Measurements from ENCODE around the gene B3GNT3.

Gene B3GNT3, protein sequence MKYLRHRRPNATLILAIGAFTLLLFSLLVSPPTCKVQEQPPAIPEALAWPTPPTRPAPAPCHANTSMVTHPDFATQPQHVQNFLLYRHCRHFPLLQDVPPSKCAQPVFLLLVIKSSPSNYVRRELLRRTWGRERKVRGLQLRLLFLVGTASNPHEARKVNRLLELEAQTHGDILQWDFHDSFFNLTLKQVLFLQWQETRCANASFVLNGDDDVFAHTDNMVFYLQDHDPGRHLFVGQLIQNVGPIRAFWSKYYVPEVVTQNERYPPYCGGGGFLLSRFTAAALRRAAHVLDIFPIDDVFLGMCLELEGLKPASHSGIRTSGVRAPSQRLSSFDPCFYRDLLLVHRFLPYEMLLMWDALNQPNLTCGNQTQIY

DNA sequence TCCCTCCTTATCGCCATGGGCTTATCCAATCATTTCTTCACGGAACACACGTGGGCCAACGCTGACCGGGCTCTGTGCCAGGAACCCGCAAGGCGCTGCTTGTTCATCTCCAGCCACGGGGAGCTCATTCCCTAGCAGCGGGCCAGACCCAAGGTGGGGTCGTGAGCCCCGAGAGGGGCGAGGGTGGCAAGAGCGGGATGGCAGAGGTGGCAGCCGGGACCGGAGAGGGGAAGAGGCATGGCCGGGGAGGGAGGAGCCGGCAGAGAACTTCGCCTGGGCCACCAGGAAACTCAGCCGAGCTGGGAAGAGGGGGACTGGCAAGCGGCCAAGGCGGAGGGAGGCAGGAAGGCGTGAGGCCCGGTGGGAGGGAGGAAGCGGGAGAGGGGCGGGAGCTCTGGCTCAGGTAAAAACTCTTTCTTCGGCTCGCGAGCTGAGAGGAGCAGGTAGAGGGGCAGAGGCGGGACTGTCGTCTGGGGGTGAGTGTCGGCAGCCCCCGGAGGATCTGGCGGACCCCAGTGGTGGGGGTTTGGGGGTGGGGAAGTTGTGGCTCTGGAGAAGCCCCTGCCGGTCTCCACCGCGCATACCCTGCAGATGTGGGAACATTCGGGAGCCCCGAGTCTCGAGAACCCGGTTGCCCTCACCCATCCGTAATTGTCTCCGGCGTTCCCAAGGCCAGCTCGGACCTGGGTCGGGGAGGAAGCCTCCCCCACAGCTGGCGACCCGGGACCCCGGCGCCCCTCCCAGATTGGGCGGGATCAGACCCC is at the start of gene B3GNT3:
Gene B3GNT3 (plus strand): TSS at position 408 of the 764 bp plus-strand sequence. CDS start 12,670 bp downstream, outside the sequence.
- DNase-seq: peak; percentile 90

DNA sequence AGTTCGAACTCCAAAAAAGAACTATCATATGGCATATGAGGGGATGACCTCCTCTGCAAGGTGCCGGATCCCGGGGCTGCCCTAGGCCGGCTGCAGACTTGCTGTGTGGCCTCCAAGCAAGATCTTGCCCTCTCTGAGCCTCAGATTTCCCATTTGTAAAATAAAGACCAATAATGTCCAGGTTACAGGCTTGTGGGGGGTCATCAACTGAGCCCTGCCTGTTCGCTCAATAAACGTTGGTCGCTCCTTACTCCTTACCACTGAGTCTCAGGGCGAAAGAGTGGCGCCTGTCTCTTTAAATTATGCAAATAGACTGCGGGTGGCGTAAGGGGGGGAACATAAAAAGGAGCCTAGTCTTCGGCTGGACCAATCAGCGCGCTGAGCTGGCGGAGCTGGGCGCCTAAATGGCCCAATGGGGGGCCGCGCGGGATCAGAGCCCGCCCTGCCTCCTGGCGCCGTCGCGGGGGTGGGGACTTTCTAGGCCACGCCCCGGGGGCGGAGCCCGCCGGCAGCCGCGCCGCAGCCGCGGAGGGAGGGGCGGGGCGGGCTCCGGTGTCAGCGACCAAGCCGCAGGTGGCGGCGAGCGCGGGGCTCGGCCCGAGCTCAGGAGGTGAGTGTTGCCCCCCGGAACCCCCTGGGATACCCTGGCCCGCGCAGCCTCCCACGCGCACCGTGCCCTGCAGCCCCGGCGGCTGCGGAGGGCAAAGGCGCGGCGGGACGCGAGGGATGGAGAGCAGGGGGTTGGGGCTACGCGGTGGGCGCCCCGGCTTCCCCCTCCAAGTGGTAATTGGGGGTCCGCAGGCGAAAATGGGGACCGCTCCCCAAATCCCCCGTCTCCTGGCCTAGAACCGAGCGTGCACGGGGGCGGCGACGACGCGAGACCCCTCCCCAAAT is 47.5 kb upstream of the B3GNT3 start:
- peak; percentile 97 for DNase-seq

DNA sequence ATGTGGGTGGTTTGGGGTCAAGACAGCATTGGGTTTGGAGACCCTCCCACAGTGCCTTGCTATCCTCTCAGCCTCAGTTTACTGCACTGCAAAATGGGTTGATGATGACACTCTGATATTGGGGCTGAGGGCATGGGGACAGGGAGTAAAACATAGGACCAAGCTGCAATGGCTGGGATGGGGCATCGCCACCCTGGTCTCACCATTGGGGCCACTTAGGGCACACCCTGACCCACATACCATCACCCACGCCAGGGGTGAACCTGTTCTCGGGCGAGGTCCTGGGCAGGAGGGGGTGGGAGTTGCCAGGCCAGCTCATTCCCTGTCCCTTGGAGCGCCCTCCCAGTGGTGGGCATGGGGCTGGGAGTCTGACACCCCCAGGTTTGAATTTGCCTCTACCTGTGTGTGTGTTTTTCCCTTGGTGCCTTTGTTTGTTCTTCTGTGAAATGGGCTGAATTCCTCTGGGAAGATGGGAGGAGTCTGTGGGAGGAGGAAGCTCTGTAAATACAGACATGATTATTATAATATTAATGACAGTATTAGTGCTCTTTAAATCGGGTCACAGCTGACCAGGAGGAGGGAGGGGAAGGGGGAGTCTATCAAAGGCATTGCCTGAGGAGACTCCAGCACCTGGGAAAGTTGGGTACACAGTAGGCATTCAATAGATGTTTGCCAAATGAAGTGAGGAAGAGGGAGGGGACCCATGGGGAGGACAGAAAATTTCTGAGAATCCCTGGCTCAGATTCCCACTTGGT is 45.9 kb upstream of the B3GNT3 start:
- no peak for DNase-seq

DNA sequence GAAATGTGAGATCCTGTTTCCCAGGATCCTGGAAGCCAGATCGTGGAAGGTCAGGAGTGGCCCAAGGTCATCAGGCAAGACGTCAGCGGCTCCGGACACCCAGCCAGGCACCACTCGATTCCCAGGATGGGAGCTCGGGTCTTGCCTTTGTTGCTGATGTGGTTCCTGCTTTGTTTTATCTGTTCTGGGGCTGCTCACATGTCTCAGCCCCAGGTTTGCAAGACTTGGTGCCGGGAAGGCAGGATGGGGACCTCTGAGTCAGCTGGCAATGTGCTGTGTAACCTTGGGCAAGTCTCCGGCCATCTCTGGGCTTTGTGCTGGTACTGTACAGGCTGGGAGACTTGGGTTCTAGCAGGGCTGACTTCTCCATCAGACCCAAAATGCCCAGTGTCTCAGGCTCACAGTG is 45.0 kb upstream of the B3GNT3 start:
- DNase-seq: no peak

DNA sequence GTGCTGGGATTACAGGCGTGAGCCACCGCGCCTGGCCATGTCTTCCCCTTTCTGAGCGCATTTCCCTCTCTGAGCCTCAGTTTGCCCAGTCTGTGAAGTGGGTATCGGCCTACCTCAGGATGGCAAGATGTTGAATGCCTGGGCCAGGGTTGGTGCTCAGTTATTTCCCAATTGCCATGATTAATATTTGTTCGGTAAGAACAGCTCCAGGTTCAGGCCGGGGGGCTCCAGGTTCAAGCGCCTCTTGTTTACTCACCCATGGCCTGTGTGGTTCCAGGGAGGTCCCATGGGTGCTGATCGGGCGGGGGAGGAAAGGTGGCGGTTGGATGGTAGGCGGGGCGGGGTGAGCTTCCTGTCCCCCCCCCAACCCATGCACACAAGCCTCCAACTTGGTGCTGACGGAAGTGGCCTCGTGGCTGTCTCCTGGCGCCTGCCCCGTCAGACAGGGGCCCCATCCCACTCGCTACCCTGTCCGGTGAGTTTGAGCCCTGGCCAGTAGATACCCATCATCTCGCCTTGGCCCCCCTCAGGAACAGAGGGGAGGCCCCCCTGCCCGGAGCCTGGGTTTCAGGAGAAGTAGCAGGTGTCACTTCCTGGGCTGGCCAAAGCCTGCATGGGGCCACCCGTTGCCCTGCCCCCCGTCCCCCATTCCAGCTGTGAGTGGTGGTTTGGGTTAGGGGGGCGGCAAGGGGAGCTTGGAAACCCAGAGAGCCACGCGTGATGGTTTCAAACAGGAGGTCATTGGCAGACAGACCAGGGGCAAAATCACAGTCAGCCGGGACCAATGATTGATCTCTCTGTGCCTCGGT is 43.6 kb upstream of the B3GNT3 start, which contains the start of gene FCHO1:
Gene FCHO1 (plus strand): TSS at position 375 of the 809 bp plus-strand sequence. CDS start 3,688 bp downstream, outside the sequence.
- DNase-seq: no peak

DNA sequence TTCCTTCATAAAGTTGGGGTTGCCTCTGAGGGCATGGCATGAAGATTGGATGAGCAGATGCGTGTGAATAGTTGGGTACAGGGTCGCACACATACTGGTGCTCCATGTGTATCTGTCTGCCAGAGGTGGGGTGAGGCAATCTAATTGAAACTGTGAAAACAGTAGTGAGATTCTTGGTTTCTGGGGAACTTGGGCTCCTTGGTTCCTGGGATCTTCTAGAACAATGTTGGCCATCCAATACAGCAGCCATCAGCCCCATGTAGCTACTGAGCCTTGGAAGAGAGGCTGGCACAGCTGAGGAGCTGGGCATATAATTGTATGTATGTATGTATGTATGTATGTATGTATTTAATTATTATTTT is 43.0 kb upstream of the B3GNT3 start:
- DNase-seq: no peak

DNA sequence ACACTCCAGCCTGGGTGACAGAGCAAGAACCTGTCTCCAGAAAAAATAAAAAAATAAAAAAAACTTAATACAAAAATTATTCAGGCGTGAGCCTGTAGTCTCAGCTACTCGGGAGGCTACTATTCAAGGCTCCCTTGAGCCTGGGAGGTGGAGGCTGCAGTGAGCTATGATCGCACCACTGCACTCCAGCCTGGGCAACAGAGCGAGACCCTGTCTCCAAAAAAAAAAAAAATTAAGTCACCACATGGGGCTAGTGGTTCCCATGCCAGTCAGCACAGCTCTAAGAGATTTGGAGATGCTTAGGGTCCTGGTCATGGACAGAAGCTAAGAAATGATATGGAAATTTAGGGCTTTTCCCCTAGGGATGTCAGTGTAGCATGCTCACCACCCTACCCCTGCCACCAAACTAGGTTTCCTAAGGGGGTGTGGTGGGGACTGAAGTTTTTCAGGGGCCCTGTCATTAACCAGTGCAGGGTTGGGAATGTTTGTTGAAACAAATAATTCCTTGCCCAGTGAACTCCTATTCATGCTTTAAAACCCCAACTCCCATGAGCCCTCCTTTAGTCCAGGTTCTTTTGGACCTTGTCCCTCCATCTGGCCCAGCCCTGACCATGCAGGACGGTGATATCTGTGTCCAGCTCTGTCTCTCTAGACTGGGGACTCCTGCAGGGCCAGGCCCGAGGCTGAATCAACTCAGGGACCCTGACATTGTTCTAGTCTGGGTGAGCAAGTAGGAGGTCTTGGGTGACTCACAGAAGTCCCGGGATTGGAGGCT is 41.9 kb upstream of the B3GNT3 start:
- no peak for DNase-seq

DNA sequence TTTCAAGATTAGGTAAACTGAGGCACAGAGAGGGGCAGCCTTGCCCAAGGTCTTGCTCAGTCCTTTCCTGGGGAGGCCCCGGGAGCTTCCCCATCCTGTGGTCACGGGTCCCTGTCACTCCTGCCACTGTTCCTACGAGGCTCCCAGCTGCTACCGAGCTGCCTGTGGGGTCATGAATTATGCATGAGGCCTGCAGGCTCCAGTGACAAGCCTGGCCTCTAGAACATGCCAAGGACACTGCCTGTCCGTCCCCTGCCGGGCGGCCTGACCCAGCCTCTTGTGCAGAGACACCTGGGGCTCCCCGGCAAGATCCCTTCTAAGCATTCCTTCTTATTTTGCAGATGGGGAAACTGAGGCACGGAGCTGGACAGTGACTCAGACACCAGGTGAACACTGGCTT is 41.0 kb upstream of the B3GNT3 start:
- no peak for DNase-seq

DNA sequence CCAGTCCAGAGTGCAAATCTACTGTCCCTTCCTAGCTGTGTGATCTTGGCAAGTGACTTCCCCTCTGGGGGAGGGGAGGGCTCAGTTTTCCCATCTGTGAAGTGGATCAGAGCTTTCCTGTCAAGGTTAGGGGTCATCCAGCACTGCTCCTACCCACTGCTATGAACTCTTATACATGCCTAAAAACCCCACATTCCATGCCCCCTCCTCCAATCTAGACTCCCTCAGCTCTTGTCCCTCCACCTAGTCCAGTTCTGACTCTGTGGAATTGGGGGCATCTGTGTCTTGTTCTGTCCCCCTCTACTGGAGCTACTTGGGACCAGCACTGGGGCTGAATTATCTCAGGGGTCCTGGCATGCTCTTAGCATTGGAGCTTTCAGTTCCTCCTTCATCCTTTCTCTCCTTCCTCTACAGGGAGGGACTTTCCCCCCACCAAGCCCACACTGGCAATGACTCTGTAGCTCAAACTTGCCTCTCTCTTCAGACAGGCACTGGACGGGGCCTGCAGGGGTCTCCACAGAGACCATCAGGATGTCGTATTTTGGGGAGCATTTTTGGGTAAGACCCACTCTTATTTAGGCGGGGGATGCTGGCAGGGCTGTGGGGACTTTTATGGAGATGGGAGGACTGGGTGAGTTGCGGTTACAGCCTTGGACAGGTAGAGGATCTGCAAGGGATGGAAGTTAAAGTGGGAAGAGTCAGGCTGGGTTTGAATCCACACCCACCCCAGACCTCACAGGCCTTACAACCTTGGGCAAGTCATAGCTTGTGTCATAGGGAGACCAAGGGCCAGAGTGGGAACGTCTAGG is 40.1 kb upstream of the B3GNT3 start:
- no peak for DNase-seq

DNA sequence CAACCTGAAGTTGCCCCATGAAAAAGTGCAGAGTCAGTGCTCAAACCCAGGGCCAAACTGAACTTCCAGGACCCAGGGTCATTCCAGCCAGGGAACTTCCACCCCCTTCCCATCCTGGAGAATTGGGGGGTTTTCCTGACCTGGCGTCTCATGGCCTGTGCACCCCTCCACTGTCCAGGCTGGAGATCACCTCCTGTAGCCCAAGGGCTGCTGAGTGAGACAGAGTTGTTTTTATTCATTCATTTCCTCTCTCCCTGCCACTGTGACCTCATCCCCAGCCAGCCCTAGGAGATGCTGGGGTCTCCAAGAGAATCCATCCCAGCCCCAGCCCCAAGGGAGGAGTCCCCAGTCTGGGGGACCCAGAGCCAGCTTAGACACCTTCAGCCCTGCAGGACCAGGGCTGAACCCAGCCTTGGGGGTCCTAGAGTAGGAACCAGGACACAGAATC is 39.5 kb upstream of the B3GNT3 start:
- DNase-seq: no peak

DNA sequence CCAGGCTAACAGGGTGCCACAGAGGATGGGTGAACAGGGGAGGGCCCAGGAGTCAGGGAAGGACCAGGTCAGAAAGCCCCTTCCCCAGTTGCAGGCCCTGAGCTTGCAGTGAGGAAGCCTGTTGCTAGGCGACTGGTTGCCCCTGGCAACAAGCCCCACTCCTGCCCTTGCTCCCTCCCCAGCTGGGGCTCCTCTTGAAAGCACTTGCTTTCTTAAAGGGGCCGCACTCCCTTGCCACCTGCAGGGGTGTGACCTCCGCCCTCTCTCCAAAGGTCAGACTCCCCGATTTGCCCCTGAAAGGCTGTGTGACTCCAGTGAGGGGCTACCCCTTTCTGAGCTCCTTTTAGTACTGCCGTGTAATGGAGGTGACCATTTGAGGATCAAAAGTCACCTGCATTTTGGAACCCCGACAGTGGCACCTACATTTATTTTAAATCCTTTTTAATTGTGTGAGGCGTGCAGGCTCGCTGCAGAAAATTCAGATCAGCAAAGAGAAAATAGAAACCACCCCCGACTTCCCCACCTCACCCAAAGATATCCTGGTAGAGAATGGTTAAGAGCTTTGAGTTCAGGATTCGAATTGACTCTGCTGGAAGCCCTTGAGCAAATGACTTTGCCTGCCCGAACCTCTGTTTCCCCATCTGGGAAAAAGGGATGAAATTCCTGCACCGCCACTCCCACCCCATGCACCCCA is 38.8 kb upstream of the B3GNT3 start:
- DNase-seq: peak; percentile 87

DNA sequence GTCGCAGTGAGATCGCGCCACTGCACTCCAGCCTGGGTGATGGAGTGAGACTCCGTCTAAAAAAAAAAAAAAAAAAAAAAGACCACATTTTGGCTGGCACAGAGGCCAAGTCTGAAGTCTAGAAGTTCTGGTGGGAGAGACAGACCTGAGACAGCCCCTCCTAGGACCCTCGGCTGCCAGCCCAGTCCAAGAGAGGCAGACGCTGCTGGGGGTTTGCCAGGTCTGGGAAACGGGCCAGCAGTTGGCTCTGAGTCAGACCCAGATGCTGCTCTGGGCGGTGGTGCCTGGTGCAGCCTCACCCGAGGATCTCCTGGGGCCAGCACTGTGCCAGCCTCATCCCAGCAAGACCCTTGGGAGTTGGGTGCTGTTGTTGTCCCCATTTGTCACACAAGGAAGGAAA is 37.8 kb upstream of the B3GNT3 start:
- peak; percentile 72 for DNase-seq

DNA sequence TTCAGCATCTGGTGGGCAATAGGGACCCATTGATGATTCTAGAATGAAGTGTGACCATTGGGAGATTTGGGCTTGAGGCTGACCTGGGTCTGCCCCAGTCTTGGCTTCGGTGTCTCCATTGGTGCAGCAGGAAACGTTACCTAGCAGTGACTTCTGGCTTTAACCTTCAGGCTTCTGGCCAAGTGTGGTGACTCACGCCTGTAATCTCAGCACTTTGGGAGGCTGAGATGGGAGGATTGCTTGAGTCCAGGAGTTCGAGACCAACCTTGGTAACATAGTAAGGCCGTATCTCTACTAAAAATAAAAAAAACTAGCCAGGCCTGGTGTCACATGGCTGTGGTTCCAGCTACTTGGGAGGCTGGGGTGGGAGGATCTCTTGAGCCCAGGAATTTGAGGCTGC is 36.4 kb upstream of the B3GNT3 start:
- DNase-seq: no peak

DNA sequence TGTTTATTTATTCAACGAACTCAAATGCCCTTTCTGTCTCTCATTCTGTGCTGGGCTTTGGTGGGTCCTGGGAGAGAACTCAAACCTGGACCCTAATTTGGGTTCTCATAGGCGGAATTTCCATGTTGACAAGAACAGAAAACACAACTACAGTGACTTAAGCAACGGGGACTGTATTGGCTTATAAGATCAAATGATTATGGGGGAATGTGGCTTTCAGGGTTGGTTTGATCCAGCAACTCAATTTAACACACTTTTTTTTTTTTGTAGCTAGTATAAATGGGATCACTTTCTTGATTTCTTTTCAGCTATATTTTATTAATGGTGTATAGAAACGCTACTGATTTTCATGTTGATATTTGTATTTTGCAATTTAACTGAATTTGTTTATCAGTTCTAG is 33.8 kb upstream of the B3GNT3 start:
- DNase-seq: no peak

DNA sequence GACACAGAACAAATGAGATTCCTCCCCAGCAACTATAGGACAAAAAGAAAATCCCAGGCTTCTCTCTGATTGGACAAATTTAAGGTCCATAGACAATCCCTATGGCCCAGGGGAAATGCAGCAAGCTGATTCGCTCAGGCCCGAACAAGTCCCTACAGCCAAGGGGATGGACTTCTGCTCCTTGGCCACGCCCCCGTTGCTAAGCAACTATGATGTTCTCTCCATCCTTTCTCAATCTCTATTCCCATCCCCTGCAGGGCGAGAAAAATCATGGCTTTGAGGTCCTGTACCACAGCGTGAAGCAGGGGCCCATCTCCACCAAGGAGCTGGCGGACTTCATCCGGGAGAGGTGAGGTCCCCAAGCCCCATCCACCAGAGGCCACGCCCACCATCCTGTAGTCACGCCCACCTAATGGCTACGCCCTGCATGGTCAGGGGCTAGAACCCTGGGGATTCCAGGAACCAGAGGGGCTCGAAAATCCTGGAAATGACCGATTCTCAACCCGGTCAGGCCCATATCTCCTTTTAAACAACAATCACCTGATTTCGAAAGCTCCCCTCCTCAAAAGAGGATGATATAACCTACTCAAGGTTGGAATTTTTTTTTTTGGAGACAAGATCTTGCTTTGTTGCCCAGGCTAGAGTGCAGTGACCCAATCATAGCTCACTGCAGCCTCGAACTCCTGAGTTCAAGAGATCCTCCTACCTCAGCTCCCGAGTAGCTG is 32.3 kb upstream of the B3GNT3 start:
- peak; percentile 95 for DNase-seq

DNA sequence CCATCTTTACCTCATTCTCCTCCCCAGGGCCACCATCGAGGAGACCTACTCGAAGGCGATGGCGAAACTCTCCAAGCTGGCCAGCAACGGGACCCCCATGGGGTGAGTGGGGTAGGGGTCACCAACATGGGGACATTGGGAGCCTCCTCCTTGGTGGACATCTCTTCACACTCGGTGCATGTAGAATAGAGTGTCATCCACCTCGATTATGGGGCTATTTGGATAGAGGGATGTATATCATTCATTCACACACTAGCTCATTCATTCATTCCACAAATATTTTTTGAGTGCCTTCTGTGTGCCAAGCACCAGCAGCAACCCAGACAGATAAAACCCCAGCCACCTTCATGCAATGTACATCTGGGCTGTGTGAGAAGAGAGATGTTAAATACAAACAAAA is 30.6 kb upstream of the B3GNT3 start:
- DNase-seq: no peak

DNA sequence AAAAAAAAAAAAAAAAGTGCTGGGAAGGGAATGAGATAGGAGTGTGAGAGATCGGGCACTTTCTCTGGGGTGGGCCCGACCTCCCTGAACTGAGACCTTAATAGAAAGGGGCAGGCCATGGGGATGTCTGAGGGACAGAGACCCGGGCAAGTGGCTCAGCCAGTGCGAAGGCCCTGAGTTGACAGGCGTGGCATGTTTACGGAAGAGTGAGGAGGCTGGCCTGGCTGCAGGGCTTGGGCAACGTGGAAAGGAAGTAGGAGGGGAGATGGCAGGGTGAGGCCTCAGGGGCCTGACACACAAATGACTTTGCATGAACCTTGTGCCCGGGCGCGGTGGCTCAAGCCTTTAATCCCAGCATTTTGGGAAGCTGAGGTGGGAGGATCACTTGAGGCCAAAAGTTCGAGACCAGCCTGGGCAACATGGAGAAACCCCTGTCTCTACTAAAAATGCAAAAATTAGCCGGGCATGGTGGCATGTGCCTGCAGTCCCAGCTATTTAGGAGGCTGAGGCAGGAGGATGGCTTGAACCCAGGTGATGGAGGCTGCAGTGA is 29.8 kb upstream of the B3GNT3 start:
- peak; percentile 17 for DNase-seq

DNA sequence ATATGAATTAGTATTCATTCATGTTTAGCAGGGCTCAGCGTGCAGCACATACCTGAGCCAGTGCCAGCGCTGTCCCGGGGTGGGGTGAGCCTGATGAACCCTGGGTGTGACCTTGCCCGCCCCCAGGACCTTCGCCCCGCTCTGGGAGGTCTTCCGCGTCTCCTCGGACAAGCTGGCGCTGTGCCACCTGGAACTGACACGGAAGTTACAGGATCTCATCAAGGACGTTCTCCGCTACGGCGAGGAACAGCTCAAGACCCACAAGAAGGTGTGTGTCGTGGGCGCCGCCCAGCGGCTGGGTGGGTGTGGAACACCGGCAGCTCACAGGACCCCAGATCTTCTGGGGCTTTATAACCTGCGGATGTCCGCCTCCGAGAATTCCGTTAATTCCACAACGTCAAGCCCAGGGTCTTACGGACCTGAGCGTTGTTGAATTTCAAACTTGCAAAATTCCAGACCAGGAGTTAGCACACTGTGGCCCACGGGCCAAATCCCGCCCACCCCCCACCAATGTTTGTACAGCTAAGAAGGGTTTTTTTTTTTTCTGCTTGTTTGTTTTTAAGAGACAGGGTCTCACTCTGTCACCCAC is 28.3 kb upstream of the B3GNT3 start:
- peak; percentile 92 for DNase-seq
